Motor neuron (in vitro differentiated cells): ENCODE data around the gene PRKCA. TPM values are rescaled to one million over a fixed set of nuclear protein-coding genes. Genes with fewer than 3 reads are reported as not detected.

Source experiments
- ATAC-seq, 8 experiments: fragments of 200-7000 bp; cut with Tn5 transposase; replicated peaks in 6 of 8; 2 replicates each; pipeline ENCODE4 v1.8.0; 2021; ENCODE audit warnings: mild to moderate bottlenecking in 8 of 8, moderate library complexity in 8 of 8
- H3K27ac ChIP-seq, 2 donors: fragments of 250-450 bp; sonication (Bioruptor Pico); 2 replicates each; pipeline ENCODE4 v1.9.0; 2021; ENCODE audit warnings: antibody characterized with exemption in 2 of 2, mild to moderate bottlenecking in 2 of 2, moderate library complexity in 1 of 2
- H3K4me1 ChIP-seq, 2 donors: fragments of 250-450 bp; sonication (Bioruptor Pico); replicated peaks in 1 of 2; 2 replicates each; pipeline ENCODE4 v1.6.1; 2021; ENCODE audit warnings: antibody characterized with exemption in 2 of 2, mild to moderate bottlenecking in 2 of 2, moderate library complexity in 1 of 2
- H3K4me3 ChIP-seq, 5 donors: fragments of 250-450 bp; sonication (Bioruptor Pico); 2 replicates each; pipeline ENCODE4 v1.9.0; 2021; ENCODE audit warnings: antibody characterized with exemption in 5 of 5, mild to moderate bottlenecking in 5 of 5, moderate library complexity in 4 of 5
- WGBS, 10 experiments: fragments of 450-650 bp; shearing (Covaris generic); methylation state at CpG; one replicate each; pipeline ENCODE4 v1.0.0; 2022; 5-methylcytosine and 5-hydroxymethylcytosine counted together
- in situ Hi-C, 9 experiments: fragments of 400-800 bp; cut with MboI; loops; one replicate each; pipeline ENCODE4 v1.15.0; 2021; ENCODE audit warnings: low sequenced_read_pairs in 9 of 9, low pct_unique_long_range_greater_than_20kb in 2 of 9; ENCODE audit not compliant: unreplicated experiment in 9 of 9
- total RNA-seq, 8 experiments: library from RNA; unstranded; fragments of 300-600 nt; gene quantifications; 2 replicates each; pipeline versions ENCODE4 v1.2.3 to v1.2.4, GENCODE V29; 2022

The PRKCA gene
- total RNA-seq, 8 experiments from 2014 or later: 5.6 to 38.8 (median 8.7) TPM

DNA sequence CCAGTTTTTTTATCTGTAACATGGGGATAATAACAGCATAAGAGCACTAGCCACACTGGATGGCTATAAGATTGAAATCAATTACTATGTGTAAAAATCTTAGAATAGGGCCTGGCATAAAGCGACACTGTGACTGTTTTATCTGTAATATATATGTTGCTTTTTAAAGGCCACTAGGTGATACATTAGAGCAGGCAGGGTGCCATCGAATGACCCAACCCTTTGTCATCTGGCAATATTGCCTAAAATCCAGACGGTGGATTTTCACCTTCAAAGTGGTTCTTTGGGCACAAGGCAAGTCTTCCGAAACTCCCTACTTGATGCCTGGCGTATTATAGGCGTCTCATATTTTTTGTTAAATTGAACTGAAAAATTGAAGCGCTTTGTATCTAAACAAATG is 69.1 kb downstream of the PRKCA start:
- ATAC-seq: no peak
- Histone ChIP-seq H3K27ac (no peak overlapping the region), H3K4me3 (no peak overlapping the region), H3K4me1 (peaks cover 23 to 24% of the 10 kb centered on the region in 2 donors)
- in situ Hi-C loops: no loop called here
- 50 to 98% (median 91%) methylated on average over 2 to 7 of the region's 7 CpGs; no CpG with 5 or more reads in 2 of the 10 experiments for WGBS, 10 experiments

DNA sequence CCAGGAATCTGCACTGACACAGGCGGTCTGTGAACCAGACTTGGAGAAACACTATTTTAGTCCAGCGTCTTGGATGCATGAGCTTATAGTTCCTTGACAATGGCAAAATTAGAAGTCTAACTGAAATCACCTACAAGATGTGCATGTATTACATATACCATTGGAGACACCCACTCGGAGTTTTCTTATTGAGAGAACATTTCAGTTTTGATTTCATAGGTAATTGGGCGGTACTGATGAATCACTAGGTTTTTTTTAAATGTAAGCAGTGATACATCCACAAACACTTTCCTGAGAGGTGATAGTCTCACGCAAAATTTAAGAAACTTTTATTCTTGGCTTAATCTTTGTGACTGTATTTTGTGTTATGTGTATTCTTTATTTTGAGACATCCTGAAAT is 69.8 kb downstream of the PRKCA start:
- 61 to 100% (median 100%) methylated on average over 1 to 4 of the region's 5 CpGs for WGBS, 10 experiments
- no peak for ATAC-seq
- Histone ChIP-seq H3K27ac (no peak overlapping the region), H3K4me1 (peaks cover 21 to 24% of the 10 kb centered on the region in 2 donors), H3K4me3 (no peak overlapping the region)
- in situ Hi-C loops: no loop called here

DNA sequence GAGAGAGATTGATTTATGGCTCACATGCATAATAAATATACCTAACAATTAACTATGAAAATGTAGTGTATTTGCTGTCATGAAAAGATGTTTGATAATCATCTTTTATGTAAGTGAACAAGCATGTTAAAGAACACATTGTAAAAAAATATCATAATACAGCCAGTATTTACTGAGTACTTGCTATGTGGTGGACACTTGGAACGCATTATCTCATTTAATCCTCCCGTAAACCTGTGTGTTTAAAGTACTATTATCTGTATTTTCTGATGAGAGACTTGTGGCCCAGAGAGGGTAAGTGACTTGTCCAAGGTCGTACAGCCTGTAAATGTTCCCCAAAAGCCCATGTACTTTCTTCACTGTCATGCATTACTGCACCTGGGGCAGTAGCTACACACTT is 70.7 kb downstream of the PRKCA start:
- in situ Hi-C loops: no loop called here
- no peak for ATAC-seq
- no peak overlapping the region for H3K27ac ChIP-seq
- H3K4me1 ChIP-seq: peaks cover 21 to 24% of the 10 kb centered on the region in 2 donors
- no peak overlapping the region for H3K4me3 ChIP-seq
- WGBS, 10 experiments: 20 to 100% (median 95%) methylated on average over 1 to 3 of the region's 3 CpGs; no CpG with 5 or more reads in 2 of the 10 experiments

DNA sequence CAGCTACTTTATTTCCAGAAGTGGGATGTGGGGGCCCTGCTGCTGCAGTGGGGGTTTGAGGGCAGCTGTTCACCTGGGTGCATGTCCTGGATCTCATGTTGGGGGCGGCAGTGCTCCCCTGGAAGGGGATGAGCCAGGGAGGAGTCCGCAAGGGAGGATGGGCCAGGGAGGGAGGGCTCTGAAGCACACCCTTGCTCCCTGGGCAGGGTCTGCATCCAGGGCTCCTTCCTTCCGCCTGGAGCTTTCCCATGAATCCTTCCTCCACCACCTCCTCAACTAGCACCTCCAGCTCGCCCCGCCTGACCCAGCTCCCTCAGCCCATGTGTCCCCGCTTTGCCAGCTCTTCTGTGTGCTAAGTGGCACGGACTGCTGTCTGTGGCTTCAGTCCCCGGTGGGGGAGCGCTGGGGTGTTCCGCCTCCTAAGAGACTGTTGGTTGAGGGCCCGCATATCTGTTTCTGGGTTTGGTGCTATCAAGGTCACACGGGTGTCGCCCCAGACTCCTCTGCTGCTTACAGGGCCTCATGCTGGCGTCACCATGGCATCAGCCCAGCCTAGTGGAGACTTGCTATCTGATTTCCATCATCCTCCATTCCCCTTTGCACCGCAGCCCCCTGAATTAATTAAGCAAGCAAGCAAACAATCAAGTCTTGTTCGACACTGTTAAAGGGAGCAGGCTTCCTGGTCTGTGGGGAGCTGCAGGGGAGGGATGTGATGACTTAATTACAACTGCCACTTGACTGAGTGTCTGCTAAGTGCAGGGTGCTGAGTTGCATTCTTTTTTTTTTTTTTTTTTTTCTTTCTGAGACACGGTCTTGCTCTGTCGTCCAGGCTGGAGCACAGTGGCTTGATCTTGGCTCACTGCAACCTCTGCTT is 71.8 kb downstream of the PRKCA start:
- 6 to 88% (median 53%) methylated on average over 2 to 5 of the region's 18 CpGs; no CpG with 5 or more reads in 4 of the 10 experiments for WGBS, 10 experiments
- Histone ChIP-seq H3K4me3 (no peak overlapping the region), H3K27ac (peak overlapping the region in 1 of 2 donors; percentile 32), H3K4me1 (peaks cover 21 to 24% of the 10 kb centered on the region in 2 donors)
- ATAC-seq: peak in 5 of 8 experiments; percentile 87 to 96 (median 95)
- in situ Hi-C loops: no loop called here

DNA sequence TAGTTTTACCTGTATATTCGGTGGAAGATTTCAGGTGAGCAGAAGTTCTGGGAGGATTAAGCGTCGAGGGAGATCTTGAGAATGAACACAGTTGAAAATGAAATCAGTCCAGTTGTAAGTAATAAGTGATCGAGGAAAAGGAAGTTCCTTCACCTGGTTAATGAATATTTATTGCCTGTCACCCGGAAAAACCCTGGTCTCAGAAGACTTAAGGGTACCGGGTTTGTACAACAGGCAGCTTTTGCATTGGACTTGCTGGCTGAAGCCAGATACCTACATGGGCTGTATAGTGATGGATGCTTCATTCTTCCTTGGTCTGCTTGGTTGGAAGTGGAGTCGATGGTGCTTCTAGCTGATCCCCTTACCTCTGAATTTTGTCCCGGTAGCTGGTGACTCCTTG is 72.7 kb downstream of the PRKCA start:
- Histone ChIP-seq H3K27ac (no peak overlapping the region), H3K4me1 (peaks cover 21 to 24% of the 10 kb centered on the region in 2 donors), H3K4me3 (no peak overlapping the region)
- ATAC-seq: no peak
- 65 to 100% (median 81%) methylated on average over 1 to 7 of the region's 8 CpGs; no CpG with 5 or more reads in 1 of the 10 experiments for WGBS, 10 experiments
- in situ Hi-C loops: no loop called here

DNA sequence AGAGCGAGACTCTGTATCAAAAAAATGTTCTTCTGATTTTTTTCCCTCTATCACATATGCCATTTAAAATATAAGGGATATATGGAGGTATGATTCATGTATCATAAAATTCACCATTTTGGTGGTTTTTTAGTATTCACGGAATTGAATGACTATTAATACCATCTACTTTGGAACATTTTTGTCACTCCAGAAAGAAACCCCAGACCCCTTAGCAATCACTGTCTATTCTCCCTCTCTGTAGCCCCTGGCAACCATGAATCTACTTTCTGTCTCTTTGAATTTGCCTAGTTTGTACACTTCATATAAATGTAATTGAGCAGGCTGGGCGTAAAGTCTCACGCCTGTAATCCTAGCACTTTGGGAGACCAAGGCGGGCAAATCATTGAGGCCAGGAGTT is 75.9 kb downstream of the PRKCA start:
- ATAC-seq: no peak
- Histone ChIP-seq H3K4me1 (peaks cover 21 to 24% of the 10 kb centered on the region in 2 donors), H3K4me3 (no peak overlapping the region), H3K27ac (no peak overlapping the region)
- 60 to 100% (median 89%) methylated on average over 1 to 5 of the region's 5 CpGs for whole genome bisulfite sequencing, 10 experiments
- in situ Hi-C loops: no loop called here

DNA sequence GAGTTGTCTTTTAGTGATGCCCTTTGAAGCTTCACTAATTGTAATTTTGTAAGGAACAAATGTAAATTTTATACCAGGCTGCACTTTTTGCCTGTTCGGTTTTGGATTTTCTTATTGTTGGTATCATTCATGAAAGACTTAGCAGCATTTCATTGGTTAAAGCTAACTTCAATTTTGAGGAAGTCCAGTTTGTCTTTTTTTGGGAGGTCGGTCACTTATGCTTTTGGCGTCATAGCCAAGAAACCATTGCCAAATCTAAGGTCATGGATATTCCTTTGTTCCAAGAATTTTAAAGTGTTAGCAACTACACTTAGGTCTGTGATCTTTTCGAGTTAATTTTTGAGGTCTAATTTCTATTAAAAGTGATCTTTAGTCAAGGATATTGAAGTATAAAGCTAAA is 77.1 kb downstream of the PRKCA start:
- Histone ChIP-seq H3K4me1 (peaks cover 13 to 15% of the 10 kb centered on the region in 2 donors), H3K4me3 (no peak overlapping the region), H3K27ac (no peak overlapping the region)
- in situ Hi-C loops: no loop called here
- no peak for ATAC-seq
- WGBS, 10 experiments: 40 to 100% (median 87%) methylated on average over 1 to 4 of the region's 4 CpGs

DNA sequence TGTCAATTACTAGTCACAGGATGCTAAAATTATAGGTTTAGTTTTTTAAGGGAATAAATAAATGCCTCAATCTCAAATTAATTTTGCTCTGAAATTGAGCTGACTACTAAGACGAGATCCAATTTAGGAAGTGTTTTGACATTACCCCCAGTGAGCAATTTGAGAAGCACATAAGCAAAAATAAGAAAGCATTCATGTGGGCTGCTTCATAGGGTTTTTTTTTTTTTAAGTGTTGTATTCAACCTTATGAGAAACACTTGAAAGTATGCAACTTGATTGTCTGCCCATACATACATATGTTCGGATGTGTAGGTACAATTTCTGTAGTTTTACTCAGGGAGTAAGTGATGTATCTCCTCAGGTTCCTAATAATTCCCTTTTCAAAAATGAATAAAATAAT is 77.6 kb downstream of the PRKCA start:
- ATAC-seq: no peak
- Histone ChIP-seq H3K27ac (no peak overlapping the region), H3K4me3 (no peak overlapping the region), H3K4me1 (peaks cover 9 to 11% of the 10 kb centered on the region in 2 donors)
- 69 to 100% (median 89%) methylated on average over 1 to 2 of the region's 2 CpGs; no CpG with 5 or more reads in 2 of the 10 experiments for WGBS, 10 experiments
- in situ Hi-C loops: no loop called here

DNA sequence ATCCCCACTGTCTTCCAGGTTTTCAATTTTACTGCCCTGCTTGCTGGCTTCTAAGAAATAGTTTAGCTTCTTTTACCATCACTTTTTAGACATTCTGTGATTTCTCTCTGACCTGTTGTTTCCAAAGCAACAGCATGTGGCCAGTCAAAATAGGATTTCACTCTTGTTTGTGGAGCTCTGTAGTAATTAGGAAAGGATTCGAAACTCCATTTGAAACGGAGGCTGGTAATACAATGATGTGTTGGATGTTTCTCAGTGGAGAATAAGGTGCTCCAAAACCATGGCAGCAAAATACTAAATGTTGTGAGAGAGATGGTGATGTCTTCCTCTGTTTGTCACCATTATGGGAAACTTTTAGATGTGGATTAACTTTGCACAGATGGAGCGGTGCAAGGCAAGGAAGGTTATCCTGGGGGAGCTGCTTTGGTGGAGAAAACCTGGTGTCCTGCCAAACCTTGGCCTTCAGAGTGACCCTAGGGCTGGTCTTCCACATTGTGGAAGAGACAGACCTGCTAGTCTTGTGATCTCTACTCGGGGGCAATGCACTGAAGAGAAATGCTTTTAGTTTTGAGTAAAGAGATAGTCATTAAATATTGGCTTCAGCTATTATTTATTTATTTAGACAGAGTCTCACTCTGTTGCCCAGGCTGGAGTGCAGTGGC is 79.4 kb downstream of the PRKCA start:
- in situ Hi-C loops: no loop called here
- Histone ChIP-seq H3K27ac (no peak overlapping the region), H3K4me3 (no peak overlapping the region), H3K4me1 (no peaks in the 10 kb centered on the region)
- peak in 1 of 8 experiments; percentile 44 for ATAC-seq
- 13 to 100% (median 90%) methylated on average over 1 to 3 of the region's 4 CpGs; no CpG with 5 or more reads in 2 of the 10 experiments for WGBS, 10 experiments

DNA sequence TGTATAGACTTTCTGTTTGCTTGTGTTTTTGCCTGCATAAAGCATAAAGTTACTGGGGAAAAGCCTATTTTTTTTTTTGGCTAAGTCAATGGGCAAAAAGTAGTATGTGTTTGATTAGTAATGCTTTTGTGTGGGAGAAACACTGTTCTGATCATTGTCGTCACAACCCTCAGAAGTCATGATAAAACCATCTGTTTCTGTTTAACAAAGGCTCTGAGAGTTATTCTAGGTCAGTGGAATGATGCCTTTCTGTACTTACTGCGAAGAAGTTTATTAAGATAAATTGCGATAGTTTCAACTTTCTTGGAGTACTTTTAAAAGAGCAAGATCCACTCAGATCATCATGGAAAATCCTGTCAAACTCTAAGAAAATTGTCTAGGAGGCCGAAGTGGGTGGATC is 80.9 kb downstream of the PRKCA start:
- in situ Hi-C loops: no loop called here
- H3K4me3 ChIP-seq: no peak overlapping the region
- peaks cover 4 to 10% of the 10 kb centered on the region in 2 donors for H3K4me1 ChIP-seq
- no peak overlapping the region for H3K27ac ChIP-seq
- WGBS, 10 experiments: 0 to 86% (median 68%) methylated on average over 2 to 4 of the region's 4 CpGs
- ATAC-seq: peak in 2 of 8 experiments; percentile 76 to 86

DNA sequence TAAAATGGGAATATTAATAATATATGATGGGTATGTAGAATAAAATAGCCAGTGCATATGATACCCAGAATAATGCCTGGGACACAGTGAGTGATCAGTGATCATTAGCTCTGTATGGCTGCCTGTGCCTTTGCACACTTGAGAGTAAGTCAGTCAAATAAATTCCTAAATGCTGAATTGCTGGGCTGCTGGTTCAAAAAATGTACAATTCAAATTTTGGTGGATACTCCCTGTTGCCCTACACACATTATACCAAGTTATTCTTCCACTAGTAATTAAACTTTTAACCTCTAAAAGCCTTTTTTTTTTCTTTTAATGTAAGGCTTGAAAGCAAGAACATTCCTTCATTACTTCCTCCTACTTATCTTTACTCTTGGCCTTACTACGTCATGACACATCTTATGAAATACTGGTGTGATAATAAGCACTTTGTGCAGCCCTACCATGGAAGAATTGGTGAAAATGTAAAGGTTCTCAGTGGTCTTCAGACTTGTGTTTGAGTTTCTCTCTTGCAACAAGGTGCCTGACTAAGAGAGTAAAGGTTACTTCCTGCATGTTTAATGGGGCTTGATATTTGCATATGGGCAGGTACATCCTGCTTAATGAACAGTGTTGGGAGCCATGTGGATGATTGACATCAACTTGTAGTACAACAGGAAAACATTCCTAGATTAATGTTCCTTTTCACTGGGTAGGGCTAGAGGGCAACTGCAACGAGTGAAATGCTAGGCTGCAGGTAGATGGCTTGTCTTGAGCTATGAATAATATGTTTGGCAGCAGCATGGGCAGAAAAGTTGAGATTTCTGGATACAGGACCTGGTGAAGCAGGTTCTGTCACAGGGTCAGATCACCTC is 84.3 kb downstream of the PRKCA start:
- WGBS, 10 experiments: 0 to 67% (median 49%) methylated on average over 1 to 2 of the region's 2 CpGs; no CpG with 5 or more reads in 2 of the 10 experiments
- in situ Hi-C loops: no loop called here
- Histone ChIP-seq H3K27ac (no peak overlapping the region), H3K4me1 (peaks cover 4 to 10% of the 10 kb centered on the region in 2 donors), H3K4me3 (no peak overlapping the region)
- peak in 3 of 8 experiments; percentile 84 to 91 (median 84) for ATAC-seq

DNA sequence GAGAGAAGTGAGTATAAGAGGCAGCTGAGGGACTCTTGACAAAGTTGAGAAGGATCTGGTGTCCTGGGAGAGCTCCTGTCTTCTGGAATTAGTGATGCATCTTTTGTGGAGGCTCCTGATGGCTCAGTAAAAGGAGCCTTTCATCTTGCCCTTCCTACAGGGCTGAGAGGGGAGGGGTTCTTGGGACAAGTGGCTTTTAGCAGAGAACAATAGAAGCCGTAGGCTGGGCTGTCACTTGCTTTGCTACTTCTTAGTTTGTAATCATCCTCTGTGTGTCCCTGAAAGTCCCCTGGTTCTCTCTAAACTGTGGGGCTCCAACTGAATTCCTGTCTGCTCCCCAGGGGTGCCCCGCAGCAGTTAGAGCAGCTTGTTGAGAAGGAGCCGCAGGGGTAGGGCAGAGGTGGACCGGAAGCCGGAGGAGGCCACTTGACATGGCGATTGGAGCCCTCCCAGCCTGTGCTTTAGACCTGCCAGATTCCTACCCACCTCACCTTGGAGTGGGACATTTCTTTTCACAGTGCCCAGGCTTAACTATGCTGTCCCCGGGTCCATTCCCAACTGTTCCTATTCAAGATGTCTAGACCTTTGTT is 85.1 kb downstream of the PRKCA start:
- H3K27ac ChIP-seq: no peak overlapping the region

More for the DNA sequence above, 85.1 kb downstream of the PRKCA start:
- peaks cover 4 to 10% of the 10 kb centered on the region in 2 donors for H3K4me1 ChIP-seq
- in situ Hi-C loops: no loop called here
- ATAC-seq: peak in 4 of 8 experiments; percentile 15 to 62 (median 56)
- 51 to 90% (median 72%) methylated on average over 1 to 6 of the region's 7 CpGs; no CpG with 5 or more reads in 5 of the 10 experiments for WGBS, 10 experiments
- H3K4me3 ChIP-seq: no peak overlapping the region
